Liver (tissue), 3 donors: ENCODE data around the gene MYO5C.

Experiments
- CTCF ChIP-seq: fragments of 150-350 bp; IDR thresholded peaks from 2 replicates; pipeline ENCODE4 v1.5.1; 2017; ENCODE audit warnings: improper control_type of control experiment, low read depth, low read length; ENCODE audit not compliant: missing input control
- HNF4G ChIP-seq: IDR thresholded peaks from 2 replicates; pipeline ENCODE4 v1.6.1; 2016; ENCODE audit warnings: antibody characterized with exemption
- JUND ChIP-seq, 2 donors: IDR thresholded peaks; 2 replicates each; pipeline ENCODE4 v1.6.1; 2016; ENCODE audit warnings: antibody characterized with exemption in 2 of 2
- RAD21 ChIP-seq, 2 donors: IDR thresholded peaks; 2 replicates each; pipeline ENCODE4 v1.6.1; 2016; ENCODE audit warnings: antibody characterized with exemption in 2 of 2, mild to moderate bottlenecking in 2 of 2
- SP1 ChIP-seq: IDR thresholded peaks from 2 replicates; pipeline ENCODE4 v1.6.1; 2018; ENCODE audit warnings: antibody characterized with exemption, mild to moderate bottlenecking
- donor health status: healthy.
- donor health status: healthy.

DNA sequence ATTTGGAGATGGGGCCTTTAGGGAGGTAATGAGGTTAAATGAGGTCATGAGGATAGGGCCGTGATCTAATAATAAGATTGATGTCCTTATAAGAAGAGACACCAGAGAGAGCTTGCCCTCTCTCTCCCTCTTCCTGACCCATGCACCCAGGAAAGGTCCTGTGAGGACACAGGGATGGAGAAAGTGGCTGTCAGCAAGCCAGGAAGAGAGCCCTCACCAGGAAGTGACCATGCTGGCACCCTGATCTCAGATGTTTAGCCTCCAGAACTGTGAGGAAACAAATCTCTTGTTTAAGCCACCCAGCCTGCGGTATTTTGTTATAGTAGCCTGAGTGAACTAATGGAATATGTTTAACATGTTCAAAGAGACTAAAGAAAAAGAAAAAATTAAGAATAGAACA, 89.2 kb downstream of the MYO5C start:
- TF ChIP-seq HNF4G (peak; percentile 24), CTCF (no peak), JUND (IDR thresholded peaks at IDR 0.05) (peak; percentile 18 to 23), RAD21 (IDR thresholded peaks at IDR 0.05) (peak; percentile 8 to 44), SP1 (no peak)
